Cardiac fibroblast (primary cell): ENCODE measurements around the gene DYRK1A.

Experiments used
- DNase-seq, 2 donors: peaks; one replicate each; pipeline versions ENCODE4 v3.0.0 to v3.0.0-alpha.2; 2010; ENCODE audit warnings: low read depth in 2 of 2
- H3K4me3 ChIP-seq, 2 donors: replicated peaks in 1 of 2; 1 replicate in 1 of 2; 2 replicates in 1 of 2; pipeline ENCODE4 v1.5.1; 2011; ENCODE audit warnings: low read depth in 2 of 2, low read length in 2 of 2, mild to moderate bottlenecking in 2 of 2, moderate library complexity in 1 of 2
- CTCF ChIP-seq: IDR thresholded peaks from one replicate; pipeline ENCODE4 v1.5.1; 2011; ENCODE audit warnings: low read depth, mild to moderate bottlenecking, low read length, inconsistent platforms

The DYRK1A gene

DNA sequence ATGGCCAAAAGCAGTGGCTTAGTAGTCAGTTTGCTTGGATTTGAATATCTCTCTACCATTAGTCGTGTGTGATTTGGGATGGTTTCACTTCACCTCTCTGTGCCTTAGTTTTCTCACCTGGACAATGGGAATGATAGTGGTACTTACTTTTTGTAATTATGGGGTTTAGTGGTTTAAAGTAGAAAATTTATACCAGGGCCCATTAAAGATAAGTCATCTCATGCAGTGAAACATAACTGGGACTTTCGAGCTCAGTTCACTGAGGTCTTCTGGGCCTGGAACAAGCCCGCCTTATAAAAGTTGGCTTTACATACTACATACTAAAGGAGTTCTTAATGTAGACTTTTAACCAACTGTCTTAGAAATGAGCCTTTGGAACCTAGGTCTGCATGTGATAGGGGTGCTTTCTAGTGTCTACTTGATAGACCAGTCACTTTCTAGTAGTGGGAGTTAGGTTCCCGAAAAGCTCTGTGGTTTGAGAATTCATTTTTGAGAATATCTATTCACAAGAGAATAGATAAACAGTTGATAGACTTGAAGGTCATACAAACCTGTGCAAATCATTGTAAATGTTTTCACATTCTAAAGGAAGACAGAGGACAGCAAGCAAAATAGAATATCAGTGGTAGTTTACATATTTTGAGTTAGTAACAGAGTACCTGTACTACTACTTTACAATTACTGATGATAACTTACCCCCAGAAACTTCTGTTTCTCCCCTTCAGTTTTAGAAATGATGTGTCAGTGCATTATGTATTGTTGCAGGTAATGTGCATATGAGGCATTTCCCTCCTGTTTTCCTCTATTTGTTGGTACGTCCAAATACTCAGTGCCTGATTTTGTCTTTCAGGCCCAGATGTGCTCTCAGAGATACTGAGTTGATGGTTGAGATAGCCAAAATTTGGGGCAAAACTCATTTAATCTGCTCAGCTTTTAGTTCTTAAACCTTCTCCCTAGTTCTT lies 48.0 kb downstream of the DYRK1A start:
- no peak for DNase-seq
- H3K4me3 ChIP-seq: no peak overlapping the region
- TF ChIP-seq CTCF: no peak

DNA sequence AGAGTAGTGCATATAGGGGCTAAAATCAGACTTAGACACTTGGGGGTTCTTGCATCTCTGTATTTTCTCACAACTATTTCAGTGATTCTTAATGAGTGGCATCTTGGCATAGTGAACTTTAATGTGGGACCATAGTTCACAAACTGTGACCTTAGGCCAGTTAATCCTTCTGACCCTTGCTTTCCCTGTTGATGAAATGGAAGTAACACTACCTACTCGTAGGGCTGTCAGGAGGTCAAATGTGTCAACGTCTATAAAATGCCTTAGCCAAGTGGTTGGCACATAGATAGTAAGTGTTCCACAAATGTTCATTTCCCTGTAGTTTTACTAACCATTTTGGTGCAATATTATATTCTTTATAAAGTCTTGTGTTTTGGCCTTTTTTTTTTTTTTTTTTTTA lies 49.4 kb downstream of the DYRK1A start:
- TF ChIP-seq CTCF: no peak
- DNase-seq: no peak

DNA sequence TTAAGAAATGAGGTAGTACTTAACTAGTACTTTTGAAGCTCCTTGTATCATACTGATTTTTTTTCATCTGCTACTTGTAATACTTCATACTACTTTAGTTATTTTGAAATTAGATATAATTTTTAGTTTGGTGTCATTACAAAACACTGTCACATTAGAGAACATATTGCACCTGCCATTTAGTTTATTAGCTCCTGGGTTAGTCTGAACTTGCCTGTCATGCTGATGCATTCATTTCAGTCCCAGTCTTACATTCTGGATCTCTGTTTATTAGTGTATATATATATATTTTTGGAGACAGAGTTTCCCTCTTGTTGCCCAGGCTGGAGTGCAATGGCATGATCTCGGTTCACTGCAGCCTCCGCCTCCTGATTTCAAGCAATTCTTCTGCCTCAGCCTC lies 50.3 kb downstream of the DYRK1A start:
- no peak for TF ChIP-seq CTCF
- DNase-seq: no peak
- H3K4me3 ChIP-seq: no peak overlapping the region

More for the DNA sequence above, 49.4 kb downstream of the DYRK1A start:
- no peak overlapping the region for H3K4me3 ChIP-seq

DNA sequence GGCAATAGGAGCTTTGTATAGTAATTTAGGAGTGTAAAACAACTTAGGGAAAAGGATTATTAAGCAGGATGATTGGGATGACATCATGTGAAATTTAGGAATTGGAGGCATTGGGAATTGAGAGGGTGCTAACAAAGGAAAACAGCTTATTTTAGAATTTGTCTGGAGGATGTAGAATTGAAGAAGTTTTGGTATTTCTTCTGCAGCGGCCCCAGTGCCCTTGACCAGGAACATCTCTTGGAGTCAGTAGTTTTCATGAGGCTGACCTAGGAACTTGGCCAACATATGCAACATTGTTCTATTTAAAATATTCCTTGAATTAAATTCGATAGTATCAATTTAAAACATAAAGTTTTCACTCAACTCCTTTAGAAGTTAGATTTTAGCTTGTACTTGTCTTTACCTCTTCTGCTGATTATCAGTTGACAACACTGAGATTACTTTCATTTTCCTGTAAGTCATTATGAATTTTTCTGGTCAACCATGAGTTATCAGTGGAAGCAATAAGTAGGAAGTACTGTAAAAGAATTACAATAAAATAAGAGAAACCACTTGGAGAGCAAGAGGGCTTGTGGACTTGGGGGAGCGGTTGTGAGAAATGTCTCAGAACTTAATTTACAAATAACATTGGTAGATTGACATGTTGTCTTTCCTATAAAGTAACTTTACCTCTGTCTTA lies 52.8 kb downstream of the DYRK1A start:
- TF ChIP-seq CTCF: no peak
- no peak for DNase-seq
- no peak overlapping the region for H3K4me3 ChIP-seq

DNA sequence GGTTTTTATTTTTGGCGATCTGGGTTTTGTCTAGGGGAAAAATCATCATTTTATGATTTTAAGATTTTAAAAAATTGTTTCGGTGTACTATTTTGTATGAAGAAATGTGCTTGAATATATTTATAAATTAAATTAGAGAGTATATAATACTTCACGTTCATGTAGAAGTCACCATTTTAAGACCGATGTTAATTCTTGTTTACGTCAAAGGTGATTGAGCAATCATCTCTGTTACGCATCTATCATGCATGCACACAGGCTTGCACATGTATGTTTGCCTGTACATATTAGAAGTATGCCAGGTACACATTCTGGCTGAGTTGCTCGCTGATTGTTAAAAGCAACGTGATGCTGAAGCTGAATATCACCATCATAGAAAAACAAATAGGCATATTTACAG lies 54.7 kb downstream of the DYRK1A start:
- no peak for DNase-seq
- TF ChIP-seq CTCF: no peak
- H3K4me3 ChIP-seq: no peak overlapping the region

DNA sequence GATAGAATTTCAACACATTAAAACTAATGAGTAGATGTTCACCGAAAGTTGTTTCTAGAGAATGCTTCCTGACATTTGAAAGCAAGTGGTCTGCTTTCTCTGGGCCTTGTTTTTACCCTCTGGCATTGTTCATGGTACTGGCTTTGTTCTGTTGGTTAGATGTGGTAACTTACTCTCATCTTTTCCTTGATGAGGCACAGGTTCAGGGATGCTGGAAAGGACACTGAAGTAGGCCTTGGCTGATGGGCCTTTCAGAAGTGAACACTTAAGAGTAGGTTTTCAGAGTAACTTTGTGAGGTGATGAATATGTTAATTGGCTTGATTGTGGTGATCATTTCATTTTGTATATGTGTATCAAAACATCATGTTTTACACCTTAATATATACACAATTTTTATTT lies 55.8 kb downstream of the DYRK1A start:
- no peak for TF ChIP-seq CTCF
- no peak for DNase-seq
- H3K4me3 ChIP-seq: no peak overlapping the region
